ENCODE data around the gene HUNK. TPM values are rescaled to one million over a fixed set of nuclear protein-coding genes. Genes with fewer than 3 reads are reported as not detected.

Gene HUNK
- total RNA-seq, 4 donors from 2014 or later: 0.22 to 1.2 (median 0.36) TPM

DNA sequence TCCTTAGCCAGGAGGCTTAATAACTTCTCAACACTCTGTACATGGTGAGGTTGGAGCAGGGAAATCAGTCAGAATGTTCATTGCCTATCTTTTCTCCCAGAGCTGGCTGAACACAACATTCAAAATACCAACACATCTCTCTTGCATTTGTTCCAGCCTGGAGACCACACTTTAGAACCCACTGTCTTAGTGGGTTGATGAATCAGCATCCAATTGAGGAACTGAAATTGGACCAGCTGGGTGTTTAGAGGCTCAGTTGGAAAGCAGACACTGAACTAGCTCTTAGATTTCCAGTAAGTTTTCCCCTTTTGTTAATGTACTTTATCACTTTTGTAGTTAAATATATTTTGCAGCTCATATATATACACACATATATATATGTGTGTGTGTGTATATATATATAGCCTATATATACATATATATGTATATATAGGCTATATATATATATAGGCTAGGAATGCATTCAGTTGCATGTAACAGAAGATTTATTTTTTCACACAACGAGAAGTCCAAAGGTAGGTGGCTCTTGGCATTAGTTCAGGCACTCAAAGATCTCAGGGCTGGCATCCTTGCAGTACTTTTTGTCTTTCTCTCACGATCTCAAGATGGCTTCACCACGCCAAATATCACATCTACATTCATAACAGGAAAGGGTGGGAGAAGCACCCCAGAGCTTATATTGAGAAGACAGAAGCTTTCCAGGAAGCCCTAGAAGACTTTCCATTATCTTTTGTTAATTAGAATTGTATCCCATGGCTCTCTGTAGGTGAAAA, 35.0 kb upstream of the HUNK start:
- no peak for DNase-seq
- Histone ChIP-seq H3K4me1 (no peaks in the 10 kb centered on the region), H3K36me3 (no peaks in the 10 kb centered on the region), H3K9me3 (no peaks in the 10 kb centered on the region), H3K27me3 (no peaks in the 10 kb centered on the region), H3K4me3 (replicated peaks in 1 of 3) (no peak overlapping the region), H3K27ac (no peak overlapping the region)
- intact Hi-C loops (cut with DNase I): no loop called here
- 50 to 61% methylated on average over 3 of the region's 3 CpGs for whole genome bisulfite sequencing, 2 donors
- no peak for TF ChIP-seq POLR2A (IDR thresholded peaks at IDR 0.05)
- no peak for TF ChIP-seq CTCF (IDR thresholded peaks at IDR 0.05)

GRCh38 chr21:31838586-31839355, 34.0 kb upstream of the HUNK start:
- TF ChIP-seq CTCF (IDR thresholded peaks at IDR 0.05) (no peak), POLR2A (IDR thresholded peaks at IDR 0.05) (no peak)
- Histone ChIP-seq H3K9me3 (no peaks in the 10 kb centered on the region), H3K4me1 (no peaks in the 10 kb centered on the region), H3K27ac (no peak overlapping the region), H3K27me3 (no peaks in the 10 kb centered on the region), H3K4me3 (replicated peaks in 1 of 3) (no peak overlapping the region), H3K36me3 (no peaks in the 10 kb centered on the region)
- no peak for DNase-seq
- 92 to 94% methylated on average over 5 of the region's 5 CpGs for WGBS, 2 donors
- intact Hi-C loops (cut with DNase I): no loop called here

DNA sequence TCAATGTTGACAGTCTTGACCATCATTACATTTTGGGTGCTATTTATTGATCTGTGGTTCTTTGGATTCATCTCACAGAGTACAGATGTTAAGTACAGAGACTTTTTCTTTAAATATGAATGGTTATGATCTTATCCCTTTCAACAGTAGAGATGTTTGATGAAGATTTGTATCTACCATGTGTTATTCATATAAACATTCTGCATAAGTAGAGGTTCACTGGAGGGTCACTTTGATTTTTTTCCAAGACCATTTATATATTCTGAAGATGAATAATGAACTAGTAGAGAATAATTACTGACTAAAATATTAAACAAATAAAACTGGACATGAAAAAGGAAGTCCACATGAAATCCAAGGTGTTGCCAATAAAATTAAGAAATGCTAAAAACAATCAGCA, 28.6 kb upstream of the HUNK start:
- H3K27ac ChIP-seq: no peak overlapping the region
- DNase-seq: no peak
- intact Hi-C loops (cut with DNase I): no loop called here

DNA sequence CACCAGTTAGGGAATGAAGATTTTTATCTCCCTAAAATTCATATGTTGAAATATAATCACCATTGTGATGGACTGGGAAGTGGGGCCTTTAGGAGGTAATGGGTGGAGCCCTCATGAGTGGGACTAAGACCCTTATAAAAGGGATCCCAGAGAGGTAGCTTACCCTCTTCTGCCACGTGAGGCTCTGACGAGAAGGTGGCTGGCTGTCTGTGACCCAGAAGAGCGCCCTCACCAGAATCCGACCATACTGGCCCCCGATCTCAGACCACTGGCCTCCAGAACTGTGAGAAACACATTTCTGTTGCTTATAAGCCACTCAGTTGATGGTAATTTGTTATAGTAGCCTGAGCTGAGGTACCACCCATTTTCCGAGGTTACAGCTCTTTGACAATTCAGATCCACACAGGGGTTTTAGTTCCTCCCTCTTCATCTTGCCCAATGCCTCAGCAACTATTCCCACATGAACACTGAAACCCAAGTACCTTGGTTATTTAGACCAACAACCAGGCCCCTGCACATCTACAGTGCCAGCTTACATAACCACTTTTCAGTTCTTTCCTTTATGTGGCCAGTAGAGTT, 27.6 kb upstream of the HUNK start:
- Histone ChIP-seq H3K9me3 (no peaks in the 10 kb centered on the region), H3K27me3 (no peaks in the 10 kb centered on the region), H3K27ac (no peak overlapping the region), H3K4me1 (no peaks in the 10 kb centered on the region), H3K4me3 (replicated peaks in 1 of 3) (no peak overlapping the region), H3K36me3 (no peaks in the 10 kb centered on the region)
- DNase-seq: no peak
- TF ChIP-seq CTCF (IDR thresholded peaks at IDR 0.05) (no peak), POLR2A (IDR thresholded peaks at IDR 0.05) (no peak)
- WGBS, 2 donors: 72 to 82% methylated on average over 6 of the region's 6 CpGs
- intact Hi-C loops (cut with DNase I): no loop called here

More for the DNA sequence above, 28.6 kb upstream of the HUNK start:
- Histone ChIP-seq H3K27me3 (no peaks in the 10 kb centered on the region), H3K4me3 (replicated peaks in 1 of 3) (no peak overlapping the region), H3K4me1 (no peaks in the 10 kb centered on the region), H3K9me3 (no peaks in the 10 kb centered on the region), H3K36me3 (no peaks in the 10 kb centered on the region)
- TF ChIP-seq POLR2A (IDR thresholded peaks at IDR 0.05): no peak
- no peak for TF ChIP-seq CTCF (IDR thresholded peaks at IDR 0.05)

DNA sequence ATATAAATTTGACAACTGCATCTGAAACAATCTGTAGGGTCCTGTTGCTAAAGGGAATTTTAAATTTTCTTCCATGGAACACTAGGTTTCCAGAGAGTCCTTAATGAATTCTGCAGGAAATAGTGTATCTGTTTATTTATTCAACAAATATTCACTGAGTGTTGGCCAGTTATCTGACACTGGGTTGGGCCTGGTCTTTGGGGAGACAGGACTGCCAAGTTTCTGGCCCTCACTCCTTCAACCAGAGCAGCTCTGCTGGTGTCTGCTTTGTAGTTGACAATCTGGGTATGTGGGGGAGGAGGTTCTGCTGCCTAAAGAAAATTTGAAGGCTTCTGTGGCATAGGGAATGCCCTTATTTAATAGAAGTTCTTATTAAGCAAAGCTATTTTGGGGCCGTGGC, 26.1 kb upstream of the HUNK start:
- H3K27ac ChIP-seq: no peak overlapping the region
- intact Hi-C loops (cut with DNase I): no loop called here
- 83 to 87% methylated on average over 1 of the region's 1 CpG for WGBS, 2 donors

More for the DNA sequence above, 26.1 kb upstream of the HUNK start:
- H3K4me1 ChIP-seq: no peaks in the 10 kb centered on the region
- H3K4me3 ChIP-seq (replicated peaks in 1 of 3): no peak overlapping the region
- TF ChIP-seq POLR2A (IDR thresholded peaks at IDR 0.05) (no peak), CTCF (IDR thresholded peaks at IDR 0.05) (no peak)
- H3K9me3 ChIP-seq: no peaks in the 10 kb centered on the region
- H3K27me3 ChIP-seq: no peaks in the 10 kb centered on the region
- DNase-seq: no peak
- H3K36me3 ChIP-seq: no peaks in the 10 kb centered on the region
